GM21576 (cell line): Measurements from ENCODE around the gene PTGFRN.

Source experiments
- ATAC-seq: cut with Tn5 transposase; IDR thresholded peaks from one replicate; pipeline ENCODE4 v1.9.1; 2021; ENCODE audit warnings: mild to moderate bottlenecking, moderate library complexity; ENCODE audit not compliant: unreplicated experiment

PTGFRN gene

DNA sequence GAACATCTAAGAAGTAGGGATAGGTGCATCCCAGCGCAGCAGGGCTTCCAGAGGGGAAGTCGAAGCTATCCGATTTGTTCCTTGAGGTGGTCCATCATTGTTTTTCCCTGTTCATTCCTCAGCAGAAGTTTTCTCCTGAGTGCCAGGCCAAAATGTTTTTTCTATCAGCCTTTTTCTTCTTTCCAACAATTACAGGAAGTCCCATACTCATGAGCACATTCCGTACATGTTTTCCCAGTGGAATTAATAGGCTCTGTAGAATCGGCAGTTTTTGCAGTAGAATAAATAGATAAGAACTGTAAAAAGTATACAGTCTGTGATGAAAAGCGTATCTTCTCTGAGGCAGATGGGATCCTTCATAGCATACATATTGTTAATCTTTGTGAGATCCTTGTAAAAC lies 116.6 kb downstream of the PTGFRN start:
- no peak for ATAC-seq

DNA sequence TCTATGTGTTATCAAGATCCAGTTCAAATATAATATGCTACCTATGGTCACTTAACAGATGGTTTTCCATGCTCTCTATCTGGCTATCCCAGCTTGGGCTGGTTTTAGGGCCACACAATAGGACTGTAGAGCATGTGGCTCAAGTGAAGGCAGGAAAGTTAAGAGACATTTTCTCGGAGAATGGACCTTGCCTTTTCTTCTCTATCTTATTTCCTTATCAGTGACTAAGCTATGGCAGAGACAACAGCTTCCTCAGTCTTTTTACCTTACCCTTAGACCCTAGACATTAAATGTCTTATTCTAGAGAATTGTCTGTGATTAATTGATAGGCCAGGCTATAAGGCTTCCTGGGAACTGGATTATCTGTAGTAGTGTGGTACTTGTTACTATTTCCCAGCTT lies 120.0 kb downstream of the PTGFRN start:
- no peak for ATAC-seq

- ATAC-seq = no peak
Observed at GRCh38 chr1:117030271-117030877, 120.7 kb downstream of the PTGFRN start.

- no peak for ATAC-seq
Observed at GRCh38 chr1:117032266-117032665, 122.5 kb downstream of the PTGFRN start.

DNA sequence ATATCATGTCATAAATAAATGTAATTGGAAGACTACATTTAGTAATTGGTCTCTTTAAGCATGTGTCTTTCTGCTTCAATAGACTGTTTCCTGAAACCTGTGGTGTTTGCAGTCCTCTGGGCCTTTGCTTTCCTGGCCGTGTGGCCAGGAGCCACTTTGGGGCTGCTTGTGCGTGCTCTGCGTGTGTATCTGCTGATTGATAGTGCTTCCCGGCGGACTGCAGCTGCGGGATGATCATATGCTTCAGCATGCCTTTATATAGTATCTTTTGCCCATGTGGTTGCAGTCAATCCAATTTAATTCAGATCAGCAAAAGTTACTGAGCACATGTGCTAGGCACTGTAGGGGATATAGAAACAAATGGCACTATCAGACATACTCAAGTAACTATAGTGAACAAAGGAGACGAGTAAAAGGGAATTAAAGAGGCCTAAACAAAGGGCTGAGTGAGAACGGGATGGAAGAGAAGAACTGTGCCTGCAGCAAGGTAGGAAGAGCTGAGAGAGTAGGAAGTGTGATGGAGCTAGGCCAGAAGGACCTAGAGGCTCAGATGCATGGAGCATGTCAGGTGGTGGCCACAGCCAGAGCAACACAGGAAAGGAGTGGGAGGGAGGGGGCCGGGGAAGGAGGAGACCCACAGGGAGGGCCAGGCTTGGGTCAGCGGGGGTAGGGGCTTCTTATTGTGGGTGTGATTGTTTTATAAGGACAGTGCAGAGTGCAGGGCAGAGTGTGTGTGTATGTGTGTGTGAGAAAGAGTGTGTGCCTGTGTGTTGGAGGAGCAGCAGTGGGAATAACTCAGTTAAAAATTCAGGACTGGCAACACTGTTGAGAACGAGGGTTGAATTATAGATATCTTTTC lies 123.2 kb downstream of the PTGFRN start:
- ATAC-seq = no peak

- ATAC-seq = no peak
Observed at GRCh38 chr1:117033772-117034171, 124.1 kb downstream of the PTGFRN start.

DNA sequence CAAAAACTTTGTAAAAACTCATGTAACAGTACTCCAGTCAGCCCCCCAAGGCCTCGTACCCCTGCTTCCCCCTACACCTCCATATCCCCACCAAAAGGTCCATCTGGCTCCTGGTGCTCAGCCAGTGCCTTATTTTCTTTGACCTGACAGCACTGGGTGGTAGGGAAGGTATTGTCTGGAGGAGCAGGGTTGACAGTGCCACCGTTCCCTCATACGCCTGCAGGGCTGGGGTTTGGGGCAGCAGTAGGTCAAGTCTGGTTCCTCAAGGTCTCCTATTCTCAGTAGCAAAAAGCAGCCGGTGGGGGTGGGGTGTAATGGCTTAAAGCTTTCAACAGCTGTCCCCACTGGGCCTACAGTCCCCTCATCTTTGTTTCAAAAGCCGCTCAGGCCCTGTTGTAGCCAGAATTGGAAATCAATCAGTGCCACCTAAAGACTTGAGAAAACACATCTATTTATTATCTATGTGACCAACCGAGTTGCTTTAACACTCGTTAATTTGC lies 125.1 kb downstream of the PTGFRN start:
- ATAC-seq = no peak

GRCh38 chr1:117036018-117036461 lies 126.3 kb downstream of the PTGFRN start:
- ATAC-seq = no peak

DNA sequence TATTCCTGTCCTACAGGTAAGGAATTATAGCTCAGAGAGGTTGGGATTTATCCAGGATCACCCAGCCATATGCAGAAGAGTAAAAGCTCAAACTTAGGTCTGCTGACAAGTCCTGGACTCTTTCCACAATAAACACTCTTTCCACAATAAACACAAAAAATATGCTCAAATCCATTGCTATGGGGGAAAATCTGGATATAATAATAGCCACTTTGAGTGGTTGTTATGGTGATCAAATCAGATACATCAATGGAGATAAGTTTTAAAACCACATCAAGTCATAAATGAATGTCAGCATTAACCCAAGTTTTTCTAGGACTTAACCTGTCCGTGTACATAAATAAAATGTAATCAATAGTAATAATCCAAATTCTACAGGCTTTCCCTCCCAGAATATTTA lies 128.1 kb downstream of the PTGFRN start:
- ATAC-seq = no peak

- no peak for ATAC-seq
Observed at GRCh38 chr1:117038236-117038635, 128.5 kb downstream of the PTGFRN start.
